ENCODE results near the gene NRG2.

DNA sequence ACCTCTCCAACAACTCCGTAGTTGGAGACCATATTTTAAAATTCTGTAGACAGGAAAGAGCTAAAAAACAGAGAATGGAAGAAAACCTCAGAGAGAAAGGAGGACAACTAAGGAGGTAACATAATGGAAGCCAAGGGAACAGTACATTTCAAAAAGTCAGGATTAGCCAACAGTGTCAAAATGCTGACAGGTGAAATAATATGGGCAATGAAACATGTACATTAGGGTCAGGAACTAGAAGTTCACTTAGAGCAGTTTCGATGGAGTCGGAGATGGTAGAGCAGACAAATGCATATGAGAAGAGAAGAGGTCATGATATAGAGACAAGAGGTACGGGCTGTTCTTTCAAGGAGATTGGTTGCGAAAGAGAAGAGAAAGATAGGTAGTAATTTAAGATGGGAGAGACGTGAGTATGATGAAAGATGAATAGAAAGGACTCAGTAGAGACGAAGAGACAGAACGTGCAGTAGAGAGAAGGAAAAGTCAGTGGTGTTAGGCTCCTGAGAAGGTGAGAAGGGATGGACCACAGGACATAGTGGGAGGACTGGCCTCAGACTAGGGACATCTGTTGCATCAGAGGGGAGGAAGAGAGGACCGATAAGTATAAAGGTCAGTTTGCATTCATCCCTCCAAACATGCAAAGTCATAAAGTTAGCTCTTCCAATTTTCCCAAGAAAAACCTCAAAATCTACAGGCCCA lies 25.6 kb downstream of the NRG2 start:
- TF ChIP-seq, protein P1, sequence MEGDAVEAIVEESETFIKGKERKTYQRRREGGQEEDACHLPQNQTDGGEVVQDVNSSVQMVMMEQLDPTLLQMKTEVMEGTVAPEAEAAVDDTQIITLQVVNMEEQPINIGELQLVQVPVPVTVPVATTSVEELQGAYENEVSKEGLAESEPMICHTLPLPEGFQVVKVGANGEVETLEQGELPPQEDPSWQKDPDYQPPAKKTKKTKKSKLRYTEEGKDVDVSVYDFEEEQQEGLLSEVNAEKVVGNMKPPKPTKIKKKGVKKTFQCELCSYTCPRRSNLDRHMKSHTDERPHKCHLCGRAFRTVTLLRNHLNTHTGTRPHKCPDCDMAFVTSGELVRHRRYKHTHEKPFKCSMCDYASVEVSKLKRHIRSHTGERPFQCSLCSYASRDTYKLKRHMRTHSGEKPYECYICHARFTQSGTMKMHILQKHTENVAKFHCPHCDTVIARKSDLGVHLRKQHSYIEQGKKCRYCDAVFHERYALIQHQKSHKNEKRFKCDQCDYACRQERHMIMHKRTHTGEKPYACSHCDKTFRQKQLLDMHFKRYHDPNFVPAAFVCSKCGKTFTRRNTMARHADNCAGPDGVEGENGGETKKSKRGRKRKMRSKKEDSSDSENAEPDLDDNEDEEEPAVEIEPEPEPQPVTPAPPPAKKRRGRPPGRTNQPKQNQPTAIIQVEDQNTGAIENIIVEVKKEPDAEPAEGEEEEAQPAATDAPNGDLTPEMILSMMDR (IDR thresholded peaks at IDR 0.05): no peak
- no peak for TF ChIP-seq POLR2A (IDR thresholded peaks at IDR 0.05)
